HepG2 (cell line): Measurements from ENCODE around the gene ZBTB46. TPM values are rescaled to one million over a fixed set of nuclear protein-coding genes. Genes with fewer than 3 reads are reported as not detected.

Source experiments
- ATF7 ChIP-seq, 2 experiments: fragments of 450-650 bp in 1 of 2; sonication (generic) in 1 of 2; formaldehyde crosslinking in 1 of 2; IDR thresholded peaks; 2 replicates each; pipeline versions ENCODE4 v1.4.0 to v1.6.1; 2016 to 2020; ENCODE audit warnings: antibody characterized with exemption in 1 of 2, mild to moderate bottlenecking in 1 of 2, missing genetic modification reagents in 1 of 2
- BRCA1 ChIP-seq: sonication (generic); formaldehyde crosslinking; IDR thresholded peaks from 2 replicates; pipeline ENCODE4 v1.4.0; 2020; ENCODE audit warnings: missing genetic modification reagents
- ETS1 ChIP-seq: sonication (generic); formaldehyde crosslinking; IDR thresholded peaks from 2 replicates; pipeline ENCODE4 v1.4.0; 2020; ENCODE audit warnings: missing genetic modification reagents
- FOSL2 ChIP-seq: sonication (generic); formaldehyde crosslinking; IDR thresholded peaks from 2 replicates; pipeline ENCODE4 v1.4.0; 2020; ENCODE audit warnings: missing genetic modification reagents
- GMEB1 ChIP-seq: sonication (generic); formaldehyde crosslinking; IDR thresholded peaks from 2 replicates; pipeline ENCODE4 v1.5.1; 2020; ENCODE audit warnings: missing genetic modification reagents, mild to moderate bottlenecking, borderline replicate concordance
- HMG20A ChIP-seq: IDR thresholded peaks from 2 replicates; pipeline ENCODE4 v1.6.1; 2016; ENCODE audit warnings: borderline replicate concordance
- MAFG ChIP-seq: sonication (generic); formaldehyde crosslinking; IDR thresholded peaks from 2 replicates; pipeline ENCODE4 v1.5.1; 2020; ENCODE audit warnings: mild to moderate bottlenecking, missing genetic modification reagents
- MED8 ChIP-seq: sonication (generic); formaldehyde crosslinking; IDR thresholded peaks from 2 replicates; pipeline ENCODE4 v1.8.1; 2023; ENCODE audit warnings: mild to moderate bottlenecking, missing genetic modification reagents; ENCODE audit not compliant: insufficient replicate concordance
- NCOR1 ChIP-seq: fragments of 200-600 bp; sonication (generic); IDR thresholded peaks from 2 replicates; pipeline ENCODE4 v1.7.0; 2017; ENCODE audit warnings: antibody characterized with exemption, low read length, borderline replicate concordance
- NFYC ChIP-seq: IDR thresholded peaks from 2 replicates; pipeline ENCODE4 v1.6.1; 2016; ENCODE audit warnings: missing genetic modification reagents, missing compliant biosample characterization
- RARA ChIP-seq: IDR thresholded peaks from 2 replicates; pipeline ENCODE4 v1.6.1; 2016; ENCODE audit warnings: missing genetic modification reagents, missing compliant biosample characterization
- RARG ChIP-seq: sonication (generic); formaldehyde crosslinking; IDR thresholded peaks from 2 replicates; pipeline ENCODE4 v1.4.0; 2020; ENCODE audit warnings: low read depth, mild to moderate bottlenecking, missing genetic modification reagents
- SALL1 ChIP-seq: sonication (generic); formaldehyde crosslinking; IDR thresholded peaks from 2 replicates; pipeline ENCODE4 v1.8.0; 2022; ENCODE audit warnings: mild to moderate bottlenecking, missing genetic modification reagents
- SP5 ChIP-seq: IDR thresholded peaks from 2 replicates; pipeline ENCODE4 v1.6.1; 2016; ENCODE audit warnings: low read depth, borderline replicate concordance
- THAP11 ChIP-seq: IDR thresholded peaks from 2 replicates; pipeline ENCODE4 v1.6.1; 2016; ENCODE audit warnings: missing biosample characterization, missing genetic modification reagents
- THYN1 ChIP-seq: sonication (generic); formaldehyde crosslinking; IDR thresholded peaks from 2 replicates; pipeline ENCODE4 v1.8.1; 2023; ENCODE audit warnings: low read depth, mild to moderate bottlenecking, moderate library complexity, missing genetic modification reagents, borderline replicate concordance
- U2AF2 ChIP-seq: fragments of 200-400 bp; formaldehyde crosslinking; IDR thresholded peaks from 2 replicates; pipeline ENCODE4 v1.6.1; 2017; ENCODE audit warnings: low read depth, mild to moderate bottlenecking, low read length
- YEATS2 ChIP-seq: sonication (generic); formaldehyde crosslinking; IDR thresholded peaks from 2 replicates; pipeline ENCODE4 v1.4.0; 2020; ENCODE audit warnings: missing genetic modification reagents, borderline replicate concordance
- ZBTB1 ChIP-seq: sonication (generic); formaldehyde crosslinking; IDR thresholded peaks from 2 replicates; pipeline ENCODE4 v1.4.0; 2020; ENCODE audit warnings: missing genetic modification reagents, borderline replicate concordance
- ZIK1 ChIP-seq: sonication (generic); formaldehyde crosslinking; IDR thresholded peaks from 2 replicates; pipeline ENCODE4 v1.5.0; 2020; ENCODE audit warnings: mild to moderate bottlenecking, low read depth, missing genetic modification reagents, borderline replicate concordance
- ZNF350 ChIP-seq: sonication (generic); formaldehyde crosslinking; IDR thresholded peaks from 2 replicates; pipeline ENCODE4 v1.4.0; 2020; ENCODE audit warnings: mild to moderate bottlenecking, low read depth, missing genetic modification reagents, borderline replicate concordance
- ZNF574 ChIP-seq: sonication (generic); formaldehyde crosslinking; IDR thresholded peaks from 2 replicates; pipeline ENCODE4 v1.4.0; 2020; ENCODE audit warnings: missing genetic modification reagents
- ZNF773 ChIP-seq: sonication (generic); formaldehyde crosslinking; IDR thresholded peaks from 2 replicates; pipeline ENCODE4 v1.4.0; 2020; ENCODE audit warnings: missing genetic modification reagents, borderline replicate concordance
- ZSCAN9 ChIP-seq: IDR thresholded peaks from 2 replicates; pipeline ENCODE4 v1.6.1; 2016; ENCODE audit warnings: borderline replicate concordance
- polyA plus RNA-seq, 8 experiments: library from polyadenylated mRNA; depleted of rRNA in 3 of 8; stranded (reverse) in 7 of 8; unstranded in 1 of 8; fragments of >200 nt; fragmentation: Illumina TruSeq in 4 of 8; extraction: Trizol in 4 of 8; gene quantifications; 2 replicates each; pipeline versions ENCODE4 v1.2.1 to v1.2.3, GENCODE V29; 2011 to 2016; ENCODE audit warnings: low read depth in 4 of 8, missing spikeins in 1 of 8, mixed read lengths in 1 of 8; ENCODE audit not compliant: insufficient read depth in 1 of 8
- total RNA-seq, 5 experiments: library from RNA; depleted of rRNA; stranded (reverse); fragments of >200 nt; fragmentation: Illumina TruSeq; extraction: Trizol; gene quantifications; 2 replicates each; pipeline ENCODE4 v1.2.3, GENCODE V29; 2016; ENCODE audit warnings: low read depth in 1 of 5

Gene ZBTB46
- total and polyA plus RNA-seq, 2 of the 13 experiments (the other 11 are each of a cell fraction or from before 2014, with no cell fraction given) = 1.6 to 13.5 TPM

GRCh38 chr20:63739130-63740069, 91.7 kb downstream of the ZBTB46 start, which contains the start of gene SLC2A4RG (continued):
- TF ChIP-seq RARG = no peak
- peak; percentile 72 for TF ChIP-seq ETS1 (CRISPR knock-in tag)
- TF ChIP-seq MED8 (CRISPR knock-in tag) = no peak
- peak; percentile 48; the same call in 1 of the 2 replicates for TF ChIP-seq ZBTB1
- TF ChIP-seq ZNF773 (CRISPR knock-in tag) = 0 out of 2 replicates have a peak, but pooled peaks have one; percentile 72
- TF ChIP-seq SALL1 = peak; percentile 97
- peak; percentile 81 for TF ChIP-seq THAP11
- TF ChIP-seq YEATS2 (CRISPR knock-in tag) = peak; percentile 49; the same call in 1 of the 2 replicates
- TF ChIP-seq BRCA1 (CRISPR knock-in tag) = peak; percentile 86; the same call in 1 of the 2 replicates
- TF ChIP-seq THYN1 (CRISPR knock-in tag) = no peak
- peak; percentile 81 for TF ChIP-seq ZSCAN9 (CRISPR knock-in tag)
- TF ChIP-seq HMG20A = no peak; the same call in 1 of the 2 replicates
- TF ChIP-seq ATF7 (IDR thresholded peaks at IDR 0.05) = no peak
- TF ChIP-seq ATF7 (CRISPR knock-in tag; IDR thresholded peaks at IDR 0.05) = peak; percentile 84
- peak; percentile 87; the same call in 1 of the 2 replicates for TF ChIP-seq NCOR1
- no peak; the same call in 1 of the 2 replicates for TF ChIP-seq U2AF2
- no peak; the same call in 1 of the 2 replicates for TF ChIP-seq ZIK1 (CRISPR knock-in tag)
- TF ChIP-seq FOSL2 (CRISPR knock-in tag) = peak; percentile 69
- peak; percentile 72 for TF ChIP-seq GMEB1 (CRISPR knock-in tag)
- TF ChIP-seq SP5 (CRISPR knock-in tag) = peak; percentile 94
- TF ChIP-seq NFYC (CRISPR knock-in tag) = no peak
- TF ChIP-seq RARA (CRISPR knock-in tag) = peak; percentile 90
- peak; percentile 95 for TF ChIP-seq ZNF350 (CRISPR knock-in tag)
- TF ChIP-seq ZNF574 = peak; percentile 90
- TF ChIP-seq MAFG (CRISPR knock-in tag) = peak; percentile 64; the same call in 1 of the 2 replicates
